OCI-LY1 (cell line): Measurements from ENCODE around the gene AFF1.
A peak's percentile ranks its signal among the peaks of the same experiment; 100 is the strongest.

Experiments
- H2AFZ ChIP-seq: fragments of 200-600 bp; sonication (generic), shearing (Covaris generic); 2 replicates; pipeline ENCODE4 v1.6.0; 2014; ENCODE audit warnings: antibody characterized with exemption, mild to moderate bottlenecking, low read length
- H3F3A ChIP-seq: fragments of 200-600 bp; sonication (generic), shearing (Covaris generic); 2 replicates; pipeline ENCODE4 v1.6.0; 2014; ENCODE audit warnings: mild to moderate bottlenecking, antibody characterized with exemption, low read length, moderate library complexity; ENCODE audit not compliant: insufficient read depth
- H3K27ac ChIP-seq: fragments of 200-600 bp; sonication (generic); 2 replicates; pipeline ENCODE4 v1.5.1; 2014; ENCODE audit warnings: low read length, mixed run types, mild to moderate bottlenecking, low read depth; ENCODE audit not compliant: poor library complexity, severe bottlenecking
- H3K27me3 ChIP-seq: fragments of 200-600 bp; sonication (generic); 2 replicates; pipeline ENCODE4 v1.6.0; 2014; ENCODE audit warnings: antibody characterized with exemption, mild to moderate bottlenecking, low read length, moderate library complexity; ENCODE audit not compliant: insufficient read depth
- H3K36me3 ChIP-seq: fragments of 200-600 bp; sonication (generic); 2 replicates; pipeline ENCODE4 v1.6.1; 2014; ENCODE audit warnings: mild to moderate bottlenecking, antibody characterized with exemption, low read length, moderate library complexity, mixed read lengths; ENCODE audit not compliant: insufficient read depth
- H3K4me1 ChIP-seq: fragments of 200-600 bp; sonication (generic); 2 replicates; pipeline ENCODE4 v1.5.1; 2014; ENCODE audit warnings: mild to moderate bottlenecking, low read length, moderate library complexity; ENCODE audit not compliant: insufficient read depth, severe bottlenecking
- H3K4me2 ChIP-seq: fragments of 200-600 bp; sonication (generic), shearing (Covaris generic); 2 replicates; pipeline ENCODE4 v1.6.1; 2014; ENCODE audit warnings: low read length
- H3K4me3 ChIP-seq: fragments of 200-600 bp; sonication (generic); 2 replicates; pipeline ENCODE4 v1.5.1; 2014; ENCODE audit warnings: low read length, low read depth, mild to moderate bottlenecking, mixed read lengths; ENCODE audit not compliant: poor library complexity, severe bottlenecking
- H3K79me2 ChIP-seq: fragments of 200-600 bp; shearing (Covaris generic); 2 replicates; pipeline ENCODE4 v1.6.1; 2016; ENCODE audit warnings: mixed run types, low read length, mixed read lengths; ENCODE audit not compliant: insufficient read depth
- H3K9ac ChIP-seq: fragments of 200-600 bp; sonication (generic), shearing (Covaris generic); 2 replicates; pipeline ENCODE4 v1.6.1; 2014; ENCODE audit warnings: mild to moderate bottlenecking, low read length, mixed read lengths
- H3K9me2 ChIP-seq: fragments of 200-600 bp; sonication (generic), shearing (Covaris generic); 2 replicates; pipeline ENCODE4 v1.6.1; 2014; ENCODE audit warnings: low read depth, mild to moderate bottlenecking, low read length, mixed read lengths
- H3K9me3 ChIP-seq: fragments of 200-600 bp; shearing (Covaris generic); 2 replicates; pipeline ENCODE4 v1.6.1; 2014; ENCODE audit warnings: low read length, mixed read lengths
- H4K20me1 ChIP-seq: fragments of 200-600 bp; sonication (generic), shearing (Covaris generic); 2 replicates; pipeline ENCODE4 v1.6.0; 2016; ENCODE audit warnings: mild to moderate bottlenecking, low read length; ENCODE audit not compliant: insufficient read depth
- CTCF ChIP-seq: fragments of 200-600 bp; sonication (generic), shearing (Covaris generic); IDR thresholded peaks from 2 replicates; pipeline ENCODE4 v1.5.1; 2017; ENCODE audit warnings: mild to moderate bottlenecking, antibody characterized with exemption, low read length, moderate library complexity, mixed read lengths
- EZH2 ChIP-seq: fragments of 200-600 bp; sonication (generic), shearing (Covaris generic); IDR thresholded peaks from 2 replicates; pipeline ENCODE4 v1.8.0; 2017; ENCODE audit warnings: borderline replicate concordance, mixed run types, mild to moderate bottlenecking, antibody characterized with exemption, low read length, moderate library complexity, mixed read lengths

AFF1 gene

GRCh38 chr4:86972997-86973396 lies 38.2 kb downstream of the AFF1 start:
- Histone ChIP-seq H3K36me3 (no peaks in the 10 kb centered on the region), H3K9ac (no peak overlapping the region), H3K9me3 (no peaks in the 10 kb centered on the region), H3K27me3 (no peaks in the 10 kb centered on the region), H3K4me1 (peaks cover 15% of the 10 kb centered on the region), H3K79me2 (no peaks in the 10 kb centered on the region), H3K4me2 (peak overlapping the region; percentile 10; the same call in 1 of the 2 replicates), H4K20me1 (no peaks in the 10 kb centered on the region), H3K27ac (peak overlapping the region; percentile 30), H3K9me2 (no peaks in the 10 kb centered on the region), H3K4me3 (no peak overlapping the region), H2AFZ (no peak overlapping the region), H3F3A (no peaks in the 10 kb centered on the region)
- TF ChIP-seq CTCF (no peak), EZH2 (no peak)

GRCh38 chr4:86973668-86974067 lies 38.9 kb downstream of the AFF1 start:
- no peak overlapping the region for H3K9ac ChIP-seq
- peaks cover 17% of the 10 kb centered on the region for H3K4me1 ChIP-seq
- H3K9me2 ChIP-seq, result no peaks in the 10 kb centered on the region
- no peaks in the 10 kb centered on the region for H3K27me3 ChIP-seq
- no peak overlapping the region for H3K27ac ChIP-seq
- H3K9me3 ChIP-seq, result no peaks in the 10 kb centered on the region
- H2AFZ ChIP-seq, result no peak overlapping the region
- H3K4me3 ChIP-seq, result no peak overlapping the region
- no peaks in the 10 kb centered on the region for H3K36me3 ChIP-seq
- H3F3A ChIP-seq, result no peaks in the 10 kb centered on the region
- H3K79me2 ChIP-seq, result no peaks in the 10 kb centered on the region
- TF ChIP-seq CTCF (no peak), EZH2 (no peak)
- no peak overlapping the region for H3K4me2 ChIP-seq
- H4K20me1 ChIP-seq, result no peaks in the 10 kb centered on the region

- Histone ChIP-seq H4K20me1 (no peaks in the 10 kb centered on the region), H3K9ac (no peak overlapping the region), H3K4me2 (no peak overlapping the region), H3K9me2 (no peaks in the 10 kb centered on the region), H3K36me3 (no peaks in the 10 kb centered on the region), H3F3A (no peaks in the 10 kb centered on the region), H3K27me3 (no peaks in the 10 kb centered on the region), H3K79me2 (no peaks in the 10 kb centered on the region), H3K4me1 (peaks cover 26% of the 10 kb centered on the region), H3K4me3 (no peak overlapping the region), H3K9me3 (no peaks in the 10 kb centered on the region), H2AFZ (no peak overlapping the region), H3K27ac (no peak overlapping the region)
- TF ChIP-seq EZH2, result no peak
- TF ChIP-seq CTCF, result no peak
Observed at GRCh38 chr4:86974551-86974994, 39.8 kb downstream of the AFF1 start.
